HG02642 (cell line): ENCODE results near the gene SHOC2.
A peak's percentile ranks its signal among the peaks of the same experiment; 100 is the strongest.
"Not testable (repeated sequence)": the region's sequence is repeated elsewhere in the genome, so short reads cannot be mapped to it uniquely, and the experiment has no call there.

Source experiments
- ATAC-seq: cut with Tn5 transposase; IDR thresholded peaks from one replicate; pipeline ENCODE4 v1.9.1; 2021; ENCODE audit warnings: mild to moderate bottlenecking; ENCODE audit not compliant: unreplicated experiment, poor library complexity

The SHOC2 gene

GRCh38 chr10:110900983-110901382, 18.4 kb upstream of the SHOC2 start:
- no peak for ATAC-seq

- no peak for ATAC-seq
Observed at GRCh38 chr10:110901954-110902819, 17.2 kb upstream of the SHOC2 start.

- no peak for ATAC-seq
Observed at GRCh38 chr10:110903280-110904278, 15.8 kb upstream of the SHOC2 start.

- no peak for ATAC-seq
Observed at GRCh38 chr10:110910138-110910537, 9.3 kb upstream of the SHOC2 start.

- no peak for ATAC-seq
Observed at GRCh38 chr10:110912374-110912773, 7.0 kb upstream of the SHOC2 start.

- ATAC-seq = no peak
Observed at GRCh38 chr10:110914431-110914830, 5.0 kb upstream of the SHOC2 start.

- no peak for ATAC-seq
Observed at GRCh38 chr10:110915035-110915434, 4.4 kb upstream of the SHOC2 start.

- ATAC-seq = not testable (repeated sequence)
Observed at GRCh38 chr10:110915600-110915999, 3.8 kb upstream of the SHOC2 start.

- ATAC-seq = no peak
Observed at GRCh38 chr10:110916554-110917346, 2.7 kb upstream of the SHOC2 start.

GRCh38 chr10:110918269-110918642, 1.1 kb upstream of the SHOC2 start:
- ATAC-seq = no peak

GRCh38 chr10:110918643-110919348, 608 bp upstream of the SHOC2 start, which contains the start of gene BBIP1:
Gene BBIP1, minus strand, starts transcription at chr10:110919180. Its CDS starts 1,023 bp downstream, at chr10:110918157.
- ATAC-seq = peak; percentile 84

GRCh38 chr10:110919971-110920881, 822 bp downstream of the SHOC2 start:
- peak; percentile 23 for ATAC-seq

GRCh38 chr10:110923856-110924493, 4.6 kb downstream of the SHOC2 start:
- ATAC-seq = peak; percentile 21

GRCh38 chr10:110927461-110927860, 8.1 kb downstream of the SHOC2 start:
- no peak for ATAC-seq

- ATAC-seq = no peak
Observed at GRCh38 chr10:110931769-110932381, 12.5 kb downstream of the SHOC2 start.

- ATAC-seq = no peak
Observed at GRCh38 chr10:110932505-110933180, 13.2 kb downstream of the SHOC2 start.

- ATAC-seq = no peak
Observed at GRCh38 chr10:110936757-110937156, 17.4 kb downstream of the SHOC2 start.
